ENCODE measurements around the gene PLA2G5. TPM values are rescaled to one million over a fixed set of nuclear protein-coding genes. Genes with fewer than 3 reads are reported as not detected.

Gene PLA2G5
- total RNA-seq, 1 donor from 2014 or later = not detected

DNA sequence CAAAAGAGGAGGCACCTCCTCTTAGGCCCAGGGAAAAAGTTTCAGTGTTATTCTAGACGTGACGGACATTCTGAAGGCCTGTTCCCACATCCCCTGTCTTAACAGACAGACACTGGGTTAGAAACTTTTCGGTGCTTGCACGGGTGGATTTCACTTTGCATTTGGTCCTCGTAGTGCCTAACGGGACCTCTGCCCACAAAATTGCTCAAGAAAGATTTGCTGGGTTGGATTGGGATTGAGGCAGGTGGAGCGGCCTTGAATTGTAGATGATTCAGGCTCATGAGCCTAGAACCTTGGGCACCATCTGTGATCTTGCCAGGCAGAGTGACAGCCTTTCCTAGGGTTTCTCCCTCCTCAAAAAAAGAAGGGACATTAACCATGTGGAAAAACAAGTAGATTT is 2.8 kb downstream of the PLA2G5 start:
- peaks cover 2% of the 10 kb centered on the region for H3K27me3 Mint-ChIP-seq (ENCODE audit: unreplicated experiment)
- no peak overlapping the region for H3K4me3 Mint-ChIP-seq (ENCODE audit: unreplicated experiment)
- H3K36me3 Mint-ChIP-seq (ENCODE audit: unreplicated experiment) = peaks cover 6% of the 10 kb centered on the region
- H3K9me3 Mint-ChIP-seq (ENCODE audit: unreplicated experiment) = no peaks in the 10 kb centered on the region
- TF ChIP-seq CTCF (IDR thresholded peaks at IDR 0.05; ENCODE audit: partially characterized antibody, unreplicated experiment) = no peak
- H3K27ac Mint-ChIP-seq (ENCODE audit: unreplicated experiment) = no peak overlapping the region
- no peak for DNase-seq
- H3K4me1 Mint-ChIP-seq (ENCODE audit: low read depth, unreplicated experiment) = no peaks in the 10 kb centered on the region

GRCh38 chr1:20073256-20073655 is 3.3 kb downstream of the PLA2G5 start:
- H3K27me3 Mint-ChIP-seq (ENCODE audit: unreplicated experiment) = peaks cover 2% of the 10 kb centered on the region
- DNase-seq = no peak
- H3K4me1 Mint-ChIP-seq (ENCODE audit: low read depth, unreplicated experiment) = no peaks in the 10 kb centered on the region
- TF ChIP-seq CTCF (IDR thresholded peaks at IDR 0.05; ENCODE audit: partially characterized antibody, unreplicated experiment) = no peak
- no peaks in the 10 kb centered on the region for H3K9me3 Mint-ChIP-seq (ENCODE audit: unreplicated experiment)
- H3K4me3 Mint-ChIP-seq (ENCODE audit: unreplicated experiment) = no peak overlapping the region
- H3K36me3 Mint-ChIP-seq (ENCODE audit: unreplicated experiment) = peaks cover 6% of the 10 kb centered on the region
- no peak overlapping the region for H3K27ac Mint-ChIP-seq (ENCODE audit: unreplicated experiment)

DNA sequence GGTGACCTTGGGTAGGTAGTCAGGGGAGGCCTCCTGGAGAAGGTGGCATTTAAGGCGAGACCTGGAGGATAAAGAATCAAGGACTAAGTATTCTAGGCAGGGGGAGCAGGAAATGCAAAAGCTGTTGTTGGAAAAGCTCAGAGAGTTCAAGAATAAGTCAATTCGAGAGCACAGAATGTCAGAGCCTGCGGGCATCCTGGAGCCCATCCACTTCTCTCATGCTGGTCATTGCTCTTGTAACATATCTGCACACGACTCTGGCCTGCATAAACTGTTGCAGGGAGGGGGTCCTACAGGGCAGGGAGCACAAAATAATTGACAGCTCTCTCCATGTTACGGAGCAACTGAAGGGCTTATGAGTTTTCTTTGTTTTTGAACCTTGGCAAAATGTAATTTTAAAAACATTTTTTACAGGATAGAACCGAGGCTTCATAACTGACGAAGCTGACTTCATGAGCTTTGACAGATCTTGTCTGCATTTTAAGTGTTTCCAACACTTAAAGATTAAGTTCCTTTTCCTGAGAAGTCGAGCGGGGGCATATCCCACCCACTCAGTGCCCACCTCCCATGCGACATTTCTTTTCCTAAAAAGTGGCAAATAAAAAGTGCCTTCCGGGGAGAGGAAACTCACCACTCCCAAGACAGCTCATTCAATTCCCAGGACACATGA is 4.2 kb downstream of the PLA2G5 start:
- Mint-ChIP-seq H3K9me3 (ENCODE audit: unreplicated experiment) (no peaks in the 10 kb centered on the region), H3K27ac (ENCODE audit: unreplicated experiment) (no peak overlapping the region), H3K36me3 (ENCODE audit: unreplicated experiment) (peaks cover 6% of the 10 kb centered on the region), H3K4me1 (ENCODE audit: low read depth, unreplicated experiment) (no peaks in the 10 kb centered on the region), H3K4me3 (ENCODE audit: unreplicated experiment) (no peak overlapping the region), H3K27me3 (ENCODE audit: unreplicated experiment) (peaks cover 2% of the 10 kb centered on the region)
- DNase-seq = no peak
- no peak for TF ChIP-seq CTCF (IDR thresholded peaks at IDR 0.05; ENCODE audit: partially characterized antibody, unreplicated experiment)

DNA sequence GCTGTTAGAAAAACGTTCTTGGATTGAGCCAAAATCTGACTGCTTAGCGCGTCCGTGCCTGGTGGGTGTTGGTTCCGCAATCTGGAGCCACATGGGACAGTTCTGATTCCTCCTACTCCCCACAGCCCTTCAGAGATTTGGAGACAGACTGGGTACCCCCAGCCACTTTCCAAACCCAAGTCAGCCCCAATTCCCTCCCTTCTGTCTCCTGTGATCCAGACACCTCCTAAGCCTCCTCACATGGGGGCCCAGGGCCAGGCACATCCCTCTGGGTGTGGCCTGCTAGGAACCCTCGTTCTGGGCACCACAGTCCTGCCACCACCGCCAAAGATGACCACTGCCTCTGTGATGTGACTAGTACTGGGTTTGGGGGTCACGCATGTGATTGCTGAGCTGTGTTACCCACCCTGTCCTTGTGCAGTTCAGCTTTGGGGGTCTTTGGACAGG is 4.8 kb downstream of the PLA2G5 start:
- TF ChIP-seq CTCF (IDR thresholded peaks at IDR 0.05; ENCODE audit: partially characterized antibody, unreplicated experiment) = no peak
- H3K27me3 Mint-ChIP-seq (ENCODE audit: unreplicated experiment) = peaks cover 4% of the 10 kb centered on the region
- H3K36me3 Mint-ChIP-seq (ENCODE audit: unreplicated experiment) = peaks cover 6% of the 10 kb centered on the region
- H3K27ac Mint-ChIP-seq (ENCODE audit: unreplicated experiment) = no peak overlapping the region
- no peak overlapping the region for H3K4me3 Mint-ChIP-seq (ENCODE audit: unreplicated experiment)
- no peaks in the 10 kb centered on the region for H3K9me3 Mint-ChIP-seq (ENCODE audit: unreplicated experiment)
- no peaks in the 10 kb centered on the region for H3K4me1 Mint-ChIP-seq (ENCODE audit: low read depth, unreplicated experiment)
- DNase-seq = no peak

DNA sequence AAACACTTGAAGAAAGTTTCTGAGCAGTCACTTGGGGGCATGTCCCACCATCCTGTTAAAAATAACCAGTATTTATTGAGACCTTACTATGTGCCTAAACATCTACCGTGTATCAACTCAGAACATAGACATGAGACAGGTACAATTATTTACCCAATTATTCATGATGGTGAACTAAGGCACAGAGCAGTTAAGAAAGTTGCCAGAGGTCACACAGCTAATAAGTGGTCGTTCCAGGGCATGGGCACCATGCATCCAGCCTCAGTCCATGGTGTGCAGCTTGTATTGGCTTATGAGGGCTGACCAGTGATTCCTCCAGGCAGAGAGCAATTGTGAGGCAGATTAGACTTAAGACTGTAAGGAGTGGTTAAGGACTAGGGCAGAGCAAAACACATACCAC is 5.4 kb downstream of the PLA2G5 start:
- Mint-ChIP-seq H3K27me3 (ENCODE audit: unreplicated experiment) (peaks cover 5% of the 10 kb centered on the region), H3K4me3 (ENCODE audit: unreplicated experiment) (no peak overlapping the region), H3K36me3 (ENCODE audit: unreplicated experiment) (peaks cover 6% of the 10 kb centered on the region), H3K27ac (ENCODE audit: unreplicated experiment) (no peak overlapping the region), H3K9me3 (ENCODE audit: unreplicated experiment) (no peaks in the 10 kb centered on the region), H3K4me1 (ENCODE audit: low read depth, unreplicated experiment) (no peaks in the 10 kb centered on the region)
- DNase-seq = no peak
- TF ChIP-seq CTCF (IDR thresholded peaks at IDR 0.05; ENCODE audit: partially characterized antibody, unreplicated experiment) = no peak

Measured in glutamatergic neuron (in vitro differentiated cells).